ENCODE measurements around the gene UPK3BL2.
"Not testable (repeated sequence)": the region's sequence is repeated elsewhere in the genome, so short reads cannot be mapped to it uniquely, and the experiment has no call there.

UPK3BL2 gene

DNA sequence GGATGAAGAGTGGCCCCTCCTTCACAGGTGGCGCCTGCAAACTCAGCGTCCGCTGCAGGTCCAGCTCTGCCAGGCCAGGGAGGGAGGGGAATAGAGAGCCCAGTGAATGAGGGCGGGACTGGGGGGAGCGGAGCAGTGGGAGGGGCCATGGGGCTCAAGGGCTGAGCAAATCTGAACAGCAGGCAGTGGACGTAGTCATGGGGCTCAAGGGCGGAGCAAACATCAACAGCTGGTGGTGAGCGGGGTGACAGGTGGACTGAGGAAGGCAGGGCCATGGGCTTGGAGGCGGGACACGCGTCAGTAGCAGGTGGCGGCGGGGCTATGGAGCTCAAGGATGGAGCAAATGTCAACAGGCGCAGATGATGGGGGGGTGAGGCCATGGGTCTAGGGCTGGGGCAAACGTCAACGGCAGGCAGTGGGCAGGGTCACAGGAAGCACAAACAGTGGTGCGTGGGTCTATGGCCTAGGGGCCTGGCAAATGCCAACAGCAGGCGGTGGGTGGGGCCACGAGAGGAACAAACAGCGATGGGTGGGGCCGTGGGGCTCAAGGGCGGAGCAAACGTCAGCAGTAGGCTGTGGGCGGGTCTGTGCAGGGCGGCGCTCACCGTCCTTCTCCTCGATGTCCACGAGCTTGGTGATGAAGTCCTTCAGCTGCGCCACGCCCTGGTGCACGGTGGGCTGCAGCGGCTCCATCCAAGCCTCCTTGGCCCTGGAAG lies 50.1 kb downstream of the UPK3BL2 start:
- DNase-seq = not testable (repeated sequence)

DNA sequence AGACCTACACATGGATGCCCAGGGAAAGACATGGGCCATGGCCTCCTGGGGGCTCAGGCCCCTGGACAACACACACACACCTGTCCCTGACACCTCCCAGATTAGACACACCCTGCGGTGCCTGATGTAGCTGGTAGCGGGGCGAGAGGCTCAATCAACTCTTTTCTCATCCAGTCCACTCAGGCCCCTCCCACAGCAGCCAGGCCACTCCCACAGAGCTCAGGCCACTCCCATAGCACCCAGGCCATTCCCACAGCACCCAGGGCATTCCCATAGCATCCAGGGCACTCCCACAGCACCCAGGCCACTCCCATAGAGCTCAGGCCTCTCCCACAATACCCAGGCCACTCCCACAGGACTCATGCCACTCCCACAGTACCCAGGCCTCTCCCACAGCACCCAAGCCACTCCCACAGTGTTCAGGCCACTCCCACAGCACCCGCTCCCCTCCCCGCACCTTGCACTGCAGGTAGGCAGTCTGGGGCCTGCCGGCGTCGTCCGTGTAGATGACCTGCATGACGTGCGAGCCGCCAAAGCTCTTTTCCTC lies 52.9 kb downstream of the UPK3BL2 start:
- DNase-seq = not testable (repeated sequence)
